Ishikawa (cell line): Measurements from ENCODE around the gene DDX49.

Experiments used
- CREB1 ChIP-seq: IDR thresholded peaks from 2 replicates; pipeline ENCODE4 v1.6.1; 2012; ENCODE audit warnings: low read depth
- FOXM1 ChIP-seq: IDR thresholded peaks from 2 replicates; pipeline ENCODE4 v1.6.1; 2012; ENCODE audit warnings: low read depth, borderline replicate concordance
- TEAD4 ChIP-seq: IDR thresholded peaks from 2 replicates; pipeline ENCODE4 v1.6.1; 2012
- TF ChIP-seq, protein P1 (sequence below): IDR thresholded peaks from 2 replicates; pipeline ENCODE4 v1.6.1; 2012

- TF ChIP-seq CREB1 (no peak), FOXM1 (no peak), TEAD4 (no peak)
- TF ChIP-seq, protein P1, sequence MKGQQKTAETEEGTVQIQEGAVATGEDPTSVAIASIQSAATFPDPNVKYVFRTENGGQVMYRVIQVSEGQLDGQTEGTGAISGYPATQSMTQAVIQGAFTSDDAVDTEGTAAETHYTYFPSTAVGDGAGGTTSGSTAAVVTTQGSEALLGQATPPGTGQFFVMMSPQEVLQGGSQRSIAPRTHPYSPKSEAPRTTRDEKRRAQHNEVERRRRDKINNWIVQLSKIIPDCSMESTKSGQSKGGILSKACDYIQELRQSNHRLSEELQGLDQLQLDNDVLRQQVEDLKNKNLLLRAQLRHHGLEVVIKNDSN = no peak
Measured at GRCh38 chr19:18910010-18910409, 9.5 kb upstream of the DDX49 start.
